ENCODE measurements around the gene ST3GAL3. TPM values are rescaled to one million over a fixed set of nuclear protein-coding genes. Genes with fewer than 3 reads are reported as not detected.

Gene ST3GAL3
- total RNA-seq, 1 donor from 2014 or later: 14.9 TPM

DNA sequence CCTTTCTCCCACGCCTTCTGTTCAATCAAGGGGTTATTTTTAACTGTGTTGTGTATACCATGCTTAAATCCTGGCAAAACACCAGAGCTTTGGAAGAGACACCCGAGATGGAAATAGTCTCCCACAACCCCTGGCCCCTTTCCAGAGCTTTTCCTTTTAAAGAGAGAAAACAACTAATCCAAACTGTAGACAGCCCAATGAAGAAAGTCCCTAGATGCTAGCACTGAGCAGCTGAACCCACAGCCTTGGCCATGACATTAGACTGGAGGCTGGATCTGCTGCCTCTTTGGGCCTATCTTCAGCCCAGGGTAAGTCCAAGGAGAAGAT lies 161.4 kb downstream of the ST3GAL3 start:
- Mint-ChIP-seq H3K27ac (ENCODE audit: unreplicated experiment) (no peak overlapping the region), H3K9me3 (ENCODE audit: unreplicated experiment) (no peaks in the 10 kb centered on the region), H3K27me3 (ENCODE audit: unreplicated experiment) (peaks cover 2% of the 10 kb centered on the region), H3K4me1 (ENCODE audit: unreplicated experiment) (no peaks in the 10 kb centered on the region), H3K4me3 (ENCODE audit: unreplicated experiment) (no peak overlapping the region), H3K36me3 (ENCODE audit: low read depth, unreplicated experiment) (no peaks in the 10 kb centered on the region)
- DNase-seq (ENCODE audit: low spot score): no peak
- TF ChIP-seq, protein P1, sequence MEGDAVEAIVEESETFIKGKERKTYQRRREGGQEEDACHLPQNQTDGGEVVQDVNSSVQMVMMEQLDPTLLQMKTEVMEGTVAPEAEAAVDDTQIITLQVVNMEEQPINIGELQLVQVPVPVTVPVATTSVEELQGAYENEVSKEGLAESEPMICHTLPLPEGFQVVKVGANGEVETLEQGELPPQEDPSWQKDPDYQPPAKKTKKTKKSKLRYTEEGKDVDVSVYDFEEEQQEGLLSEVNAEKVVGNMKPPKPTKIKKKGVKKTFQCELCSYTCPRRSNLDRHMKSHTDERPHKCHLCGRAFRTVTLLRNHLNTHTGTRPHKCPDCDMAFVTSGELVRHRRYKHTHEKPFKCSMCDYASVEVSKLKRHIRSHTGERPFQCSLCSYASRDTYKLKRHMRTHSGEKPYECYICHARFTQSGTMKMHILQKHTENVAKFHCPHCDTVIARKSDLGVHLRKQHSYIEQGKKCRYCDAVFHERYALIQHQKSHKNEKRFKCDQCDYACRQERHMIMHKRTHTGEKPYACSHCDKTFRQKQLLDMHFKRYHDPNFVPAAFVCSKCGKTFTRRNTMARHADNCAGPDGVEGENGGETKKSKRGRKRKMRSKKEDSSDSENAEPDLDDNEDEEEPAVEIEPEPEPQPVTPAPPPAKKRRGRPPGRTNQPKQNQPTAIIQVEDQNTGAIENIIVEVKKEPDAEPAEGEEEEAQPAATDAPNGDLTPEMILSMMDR (IDR thresholded peaks at IDR 0.05; ENCODE audit: unreplicated experiment): no peak

DNA sequence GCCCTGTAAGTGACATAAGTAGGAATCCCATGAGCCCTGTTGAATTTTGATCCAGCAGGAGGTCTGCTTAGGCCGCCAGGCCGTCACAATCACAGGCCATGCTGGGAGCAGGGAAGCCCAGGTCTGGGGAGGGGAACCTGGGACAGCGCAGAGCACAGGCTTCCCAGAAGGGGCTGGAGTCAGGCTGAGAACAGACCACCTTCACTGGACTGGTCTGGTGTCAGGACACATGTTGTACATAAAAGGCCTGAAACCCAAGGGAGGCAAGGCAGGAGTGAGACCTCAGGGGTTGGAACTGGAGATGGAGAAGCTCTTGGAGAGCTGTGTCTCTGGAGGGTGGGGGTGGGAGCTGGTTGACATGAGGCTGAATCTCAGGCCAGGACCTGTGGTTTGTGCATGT lies 163.0 kb downstream of the ST3GAL3 start:
- no peaks in the 10 kb centered on the region for H3K9me3 Mint-ChIP-seq (ENCODE audit: unreplicated experiment)
- H3K36me3 Mint-ChIP-seq (ENCODE audit: low read depth, unreplicated experiment): no peaks in the 10 kb centered on the region
- H3K4me3 Mint-ChIP-seq (ENCODE audit: unreplicated experiment): peak overlapping the region; percentile 37
- peaks cover 2% of the 10 kb centered on the region for H3K27me3 Mint-ChIP-seq (ENCODE audit: unreplicated experiment)
- no peak for DNase-seq (ENCODE audit: low spot score)
- H3K4me1 Mint-ChIP-seq (ENCODE audit: unreplicated experiment): no peaks in the 10 kb centered on the region
- no peak overlapping the region for H3K27ac Mint-ChIP-seq (ENCODE audit: unreplicated experiment)
- TF ChIP-seq, protein P1 (IDR thresholded peaks at IDR 0.05; ENCODE audit: unreplicated experiment): no peak

DNA sequence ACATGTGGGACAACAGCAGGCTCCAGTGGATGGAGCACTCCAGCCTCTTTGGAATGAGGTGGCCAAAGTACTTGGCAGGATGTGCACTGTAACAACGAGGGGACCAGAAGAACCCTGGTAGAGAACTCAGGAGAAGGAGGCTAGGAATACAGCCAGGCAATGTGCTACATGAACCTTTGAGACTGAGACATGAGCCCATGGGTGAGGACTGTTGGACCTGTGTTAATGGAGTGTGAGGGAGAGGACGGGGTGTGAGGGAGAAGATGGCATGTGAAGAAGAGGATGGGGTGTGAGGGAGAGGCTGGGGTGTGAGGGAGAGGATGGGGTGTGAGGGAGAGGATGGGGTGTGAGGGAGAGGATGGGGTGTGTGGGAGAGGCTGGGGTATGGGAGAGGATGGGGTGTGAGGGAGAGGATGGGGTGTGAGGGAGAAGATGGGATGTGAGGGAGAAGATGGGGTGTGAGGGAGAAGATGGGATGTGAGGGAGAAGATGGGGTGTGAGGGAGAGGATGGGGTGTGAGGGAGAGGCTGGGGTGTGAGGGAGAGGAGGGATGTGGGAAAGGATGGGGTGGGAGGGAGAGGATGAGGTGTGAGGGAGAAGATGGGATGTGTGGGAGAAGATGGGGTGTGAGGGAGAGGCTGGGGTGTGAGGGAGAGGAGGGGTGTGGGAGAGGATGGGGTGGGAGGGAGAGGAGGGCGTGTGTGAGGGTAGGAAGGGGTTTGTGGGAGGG lies 164.0 kb downstream of the ST3GAL3 start:
- Mint-ChIP-seq H3K27ac (ENCODE audit: unreplicated experiment) (no peak overlapping the region), H3K4me3 (ENCODE audit: unreplicated experiment) (no peak overlapping the region), H3K27me3 (ENCODE audit: unreplicated experiment) (no peaks in the 10 kb centered on the region), H3K9me3 (ENCODE audit: unreplicated experiment) (no peaks in the 10 kb centered on the region), H3K36me3 (ENCODE audit: low read depth, unreplicated experiment) (no peaks in the 10 kb centered on the region), H3K4me1 (ENCODE audit: unreplicated experiment) (no peaks in the 10 kb centered on the region)
- DNase-seq (ENCODE audit: low spot score): no peak
- TF ChIP-seq, protein P1 (IDR thresholded peaks at IDR 0.05; ENCODE audit: unreplicated experiment): no peak

DNA sequence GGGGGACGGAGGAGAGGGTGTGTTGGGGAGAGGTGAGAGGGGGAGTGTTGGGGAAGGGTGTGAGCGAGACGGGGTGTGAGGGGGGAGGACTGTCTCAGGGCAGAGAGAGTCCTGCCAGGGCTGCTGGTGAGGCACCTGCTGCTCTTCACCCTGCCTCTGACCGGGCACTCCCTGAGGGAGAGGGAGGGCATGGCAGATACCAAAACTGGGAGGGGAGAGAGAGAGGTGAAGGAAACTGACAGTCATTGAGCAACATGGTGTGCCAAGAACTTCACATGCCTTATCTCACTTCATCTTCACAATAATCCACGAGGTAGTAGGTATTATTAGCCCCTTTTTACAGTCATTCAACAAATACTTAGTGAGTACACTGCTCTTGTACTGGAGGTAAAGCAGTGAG lies 164.9 kb downstream of the ST3GAL3 start:
- no peak for DNase-seq (ENCODE audit: low spot score)
- H3K36me3 Mint-ChIP-seq (ENCODE audit: low read depth, unreplicated experiment): no peaks in the 10 kb centered on the region
- TF ChIP-seq, protein P1 (IDR thresholded peaks at IDR 0.05; ENCODE audit: unreplicated experiment): no peak
- no peak overlapping the region for H3K4me3 Mint-ChIP-seq (ENCODE audit: unreplicated experiment)
- H3K4me1 Mint-ChIP-seq (ENCODE audit: unreplicated experiment): no peaks in the 10 kb centered on the region
- H3K27me3 Mint-ChIP-seq (ENCODE audit: unreplicated experiment): no peaks in the 10 kb centered on the region
- H3K9me3 Mint-ChIP-seq (ENCODE audit: unreplicated experiment): no peaks in the 10 kb centered on the region
- H3K27ac Mint-ChIP-seq (ENCODE audit: unreplicated experiment): no peak overlapping the region

DNA sequence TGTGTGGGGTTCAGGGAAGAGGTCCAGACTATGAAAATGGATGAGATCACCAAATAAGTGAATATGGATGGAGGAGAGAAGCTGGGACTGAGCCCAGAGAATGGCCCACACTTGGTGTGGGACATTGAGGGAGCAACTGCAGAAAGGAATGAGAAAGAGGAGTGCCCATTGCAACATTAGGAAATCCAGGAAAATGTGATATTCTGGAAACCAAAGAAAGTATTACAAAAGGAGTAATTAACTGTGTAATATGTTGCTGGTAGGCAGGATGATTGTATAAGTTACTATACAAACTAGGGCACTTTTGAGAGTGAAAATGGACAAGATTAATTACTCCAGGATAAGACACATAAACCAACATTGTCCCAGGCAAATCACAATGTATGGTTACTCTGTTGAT lies 166.5 kb downstream of the ST3GAL3 start:
- TF ChIP-seq, protein P1 (IDR thresholded peaks at IDR 0.05; ENCODE audit: unreplicated experiment): no peak
- H3K27me3 Mint-ChIP-seq (ENCODE audit: unreplicated experiment): no peaks in the 10 kb centered on the region
- no peak for DNase-seq (ENCODE audit: low spot score)
- H3K36me3 Mint-ChIP-seq (ENCODE audit: low read depth, unreplicated experiment): no peaks in the 10 kb centered on the region
- H3K9me3 Mint-ChIP-seq (ENCODE audit: unreplicated experiment): no peaks in the 10 kb centered on the region
- no peaks in the 10 kb centered on the region for H3K4me1 Mint-ChIP-seq (ENCODE audit: unreplicated experiment)
- no peak overlapping the region for H3K27ac Mint-ChIP-seq (ENCODE audit: unreplicated experiment)
- no peak overlapping the region for H3K4me3 Mint-ChIP-seq (ENCODE audit: unreplicated experiment)

All from endothelial cell (in vitro differentiated cells).